Activated CD4-positive, alpha-beta memory T cell treated with anti-CD3 and anti-CD28 coated beads, Interleukin-2, amount 10 ng/mL, durations not matched to agents 7 days and 5 days (primary cell): Measurements from ENCODE around the gene ENTPD7. TPM values are rescaled to one million over a fixed set of nuclear protein-coding genes. Genes with fewer than 3 reads are reported as not detected.
"Not testable (repeated sequence)": the region's sequence is repeated elsewhere in the genome, so short reads cannot be mapped to it uniquely, and the experiment has no call there.

ENCODE experiments used
- CTCF ChIA-PET: fragments of 350-600 bp; sonication (Branson Sonifier 250); formaldehyde crosslinking; loops from one replicate; lab custom pipeline; 2021; ENCODE audit warnings: antibody characterized with exemption, inconsistent platforms; lab: Charles Lee
- POLR2A ChIA-PET: fragments of 350-600 bp; sonication (Branson Sonifier 250); formaldehyde crosslinking; loops from one replicate; lab custom pipeline; 2021; ENCODE audit warnings: antibody characterized with exemption; lab: Charles Lee
- DNase-seq: peaks from one replicate; pipeline ENCODE4 v3.0.0-alpha.2; 2020
- H3K27ac Mint-ChIP-seq: one replicate; pipeline ENCODE4 v1.8.0; 2021; ENCODE audit warnings: mild to moderate bottlenecking, mixed read lengths
- H3K27me3 Mint-ChIP-seq: one replicate; pipeline ENCODE4 v1.8.0; 2021; ENCODE audit warnings: mixed read lengths
- H3K36me3 Mint-ChIP-seq: one replicate; pipeline ENCODE4 v1.8.0; 2021; ENCODE audit warnings: low read depth, mixed read lengths
- H3K4me1 Mint-ChIP-seq: one replicate; pipeline ENCODE4 v1.8.0; 2021; ENCODE audit warnings: mixed read lengths
- H3K4me3 Mint-ChIP-seq: one replicate; pipeline ENCODE4 v1.8.0; 2021; ENCODE audit warnings: mild to moderate bottlenecking, mixed read lengths
- H3K9me3 Mint-ChIP-seq: one replicate; pipeline ENCODE4 v1.8.0; 2021; ENCODE audit warnings: mixed read lengths
- total RNA-seq, 2 experiments: library from RNA; stranded (reverse); gene quantifications; one replicate each; pipeline ENCODE4 v1.2.3, GENCODE V29; 2021

ENTPD7 gene
- total RNA-seq, 2 experiments from 2014 or later = 4.1 to 4.3 TPM

DNA sequence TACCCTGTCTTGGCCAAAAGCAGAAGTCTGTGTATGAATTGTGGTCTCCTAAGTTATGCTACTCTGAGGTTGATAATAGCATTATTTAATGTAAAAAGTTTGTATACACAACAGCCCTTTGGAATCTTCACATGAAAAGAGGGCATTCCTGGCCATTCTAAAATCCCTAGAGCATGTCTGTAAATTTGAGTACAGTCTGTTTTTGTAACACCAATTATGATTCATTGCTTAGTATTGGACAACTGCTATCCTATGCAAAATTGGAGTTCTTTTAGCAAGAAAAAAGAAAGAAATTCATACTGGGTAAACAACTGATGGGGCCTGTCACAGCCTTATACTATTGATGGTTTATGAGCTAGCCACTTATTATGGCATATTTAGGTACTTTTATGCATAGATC is 82.9 kb downstream of the ENTPD7 start:
- CTCF ChIA-PET = interaction anchor here (3.1 kb wide), 1 partner anchor 10 kb away, joined by 15 read pairs; the partner anchor contains the start of genes COX15 and CUTC
- peaks cover 16% of the 10 kb centered on the region for H3K9me3 Mint-ChIP-seq
- POLR2A ChIA-PET = interaction anchor here (1.8 to 3.1 kb wide), 2 partner anchors 10 to 11 kb away, joined by 4 to 18 read pairs; partner anchors contain the start of genes COX15 and CUTC

GRCh38 chr10:99742701-99743100 is 83.4 kb downstream of the ENTPD7 start:
- peaks cover 6% of the 10 kb centered on the region for H3K4me1 Mint-ChIP-seq
- no peak overlapping the region for H3K4me3 Mint-ChIP-seq
- no peak overlapping the region for H3K27ac Mint-ChIP-seq
- H3K27me3 Mint-ChIP-seq = no peaks in the 10 kb centered on the region
- peaks cover 69% of the 10 kb centered on the region for H3K36me3 Mint-ChIP-seq
- ChIA-PET POLR2A (interaction anchor here (1.8 kb wide), 1 partner anchor 10 kb away, joined by 5 read pairs; the partner anchor contains the start of gene CUTC), CTCF (interaction anchor here (1.2 to 3.1 kb wide), 2 partner anchors 10 to 303 kb away, joined by 3 to 15 read pairs; partner anchors contain the start of genes COX15 and CUTC)
- no peak for DNase-seq
- peaks cover 16% of the 10 kb centered on the region for H3K9me3 Mint-ChIP-seq

More for the DNA sequence above, 82.9 kb downstream of the ENTPD7 start:
- no peaks in the 10 kb centered on the region for H3K27me3 Mint-ChIP-seq
- peaks cover 73% of the 10 kb centered on the region for H3K36me3 Mint-ChIP-seq
- DNase-seq = no peak
- H3K4me3 Mint-ChIP-seq = no peak overlapping the region
- peaks cover 7% of the 10 kb centered on the region for H3K4me1 Mint-ChIP-seq
- no peak overlapping the region for H3K27ac Mint-ChIP-seq

DNA sequence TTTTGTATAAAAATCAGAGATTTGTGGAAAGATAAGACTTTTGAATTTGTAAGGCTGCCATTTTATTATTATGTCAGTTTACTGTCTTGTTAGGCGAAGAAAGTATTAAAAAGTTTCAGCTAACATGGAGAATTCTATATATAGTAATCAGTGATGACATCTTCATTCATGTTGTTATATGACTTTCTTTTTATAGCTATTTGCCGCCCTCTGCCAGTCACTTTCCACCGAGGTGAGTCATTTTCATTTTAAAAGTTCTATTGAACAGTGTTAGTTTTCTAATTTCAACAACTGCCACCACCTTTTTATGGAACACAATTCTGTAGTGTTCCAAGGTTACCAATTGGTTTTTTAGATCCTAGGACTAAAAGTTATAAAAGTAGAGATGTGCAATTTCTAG is 84.5 kb downstream of the ENTPD7 start:
- H3K9me3 Mint-ChIP-seq = peaks cover 16% of the 10 kb centered on the region
- H3K4me3 Mint-ChIP-seq = no peak overlapping the region
- POLR2A ChIA-PET = interaction anchor here (1.8 kb wide), 1 partner anchor 11 kb away, joined by 5 read pairs; the partner anchor contains the start of gene CUTC
- no peak overlapping the region for H3K27ac Mint-ChIP-seq
- DNase-seq = no peak
- peaks cover 6% of the 10 kb centered on the region for H3K4me1 Mint-ChIP-seq
- no peaks in the 10 kb centered on the region for H3K27me3 Mint-ChIP-seq
- CTCF ChIA-PET = interaction anchor here (1.2 to 3.1 kb wide), 2 partner anchors 11 to 302 kb away, joined by 3 to 15 read pairs; partner anchors contain the start of genes COX15 and CUTC
- peaks cover 65% of the 10 kb centered on the region for H3K36me3 Mint-ChIP-seq

- H3K4me3 Mint-ChIP-seq, H3K9me3 Mint-ChIP-seq, H3K27me3 Mint-ChIP-seq, DNase-seq, CTCF ChIA-PET, POLR2A ChIA-PET, H3K27ac Mint-ChIP-seq, H3K4me1 Mint-ChIP-seq: not testable (repeated sequence)
- peaks cover 52% of the 10 kb centered on the region for H3K36me3 Mint-ChIP-seq
Measured at GRCh38 chr10:99746166-99746565, 86.9 kb downstream of the ENTPD7 start.

DNA sequence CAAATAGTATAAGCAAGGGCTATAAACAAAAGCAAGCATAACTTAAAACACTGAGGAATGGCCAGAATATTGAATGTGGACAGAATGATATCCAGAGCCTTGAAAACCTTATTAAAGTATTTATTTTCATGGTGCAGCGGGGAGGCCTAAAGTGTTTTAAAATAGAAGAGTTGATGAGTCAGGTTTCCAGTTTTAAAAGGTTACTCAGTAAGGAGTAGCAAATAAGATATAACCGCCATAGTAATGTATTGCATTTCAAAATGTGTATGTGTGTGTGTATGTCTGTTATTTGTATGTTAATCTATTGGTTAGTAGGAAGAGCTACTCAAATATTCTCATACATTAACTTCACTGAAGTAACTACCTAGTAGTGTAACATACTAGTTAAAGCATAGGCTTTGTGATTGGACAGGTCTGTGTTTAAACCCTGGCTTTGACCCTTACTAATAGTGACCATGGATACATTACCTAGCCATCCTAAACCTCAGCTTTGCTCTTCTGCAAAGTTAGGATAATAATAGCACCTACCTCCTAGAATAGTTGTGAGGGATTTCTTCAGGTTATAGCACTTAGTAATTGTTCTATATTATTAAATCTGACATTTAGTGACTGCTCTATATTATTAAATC is 89.6 kb downstream of the ENTPD7 start:
- Mint-ChIP-seq H3K9me3 (no peaks in the 10 kb centered on the region), H3K4me3 (no peak overlapping the region), H3K4me1 (no peaks in the 10 kb centered on the region), H3K27ac (no peak overlapping the region), H3K27me3 (no peaks in the 10 kb centered on the region), H3K36me3 (peaks cover 37% of the 10 kb centered on the region)
- DNase-seq = no peak
- ChIA-PET POLR2A (no interaction called here), CTCF (interaction anchor here (1.0 kb wide), 1 partner anchor 17 kb away, joined by 3 read pairs; no protein-coding TSS in a partner anchor)

DNA sequence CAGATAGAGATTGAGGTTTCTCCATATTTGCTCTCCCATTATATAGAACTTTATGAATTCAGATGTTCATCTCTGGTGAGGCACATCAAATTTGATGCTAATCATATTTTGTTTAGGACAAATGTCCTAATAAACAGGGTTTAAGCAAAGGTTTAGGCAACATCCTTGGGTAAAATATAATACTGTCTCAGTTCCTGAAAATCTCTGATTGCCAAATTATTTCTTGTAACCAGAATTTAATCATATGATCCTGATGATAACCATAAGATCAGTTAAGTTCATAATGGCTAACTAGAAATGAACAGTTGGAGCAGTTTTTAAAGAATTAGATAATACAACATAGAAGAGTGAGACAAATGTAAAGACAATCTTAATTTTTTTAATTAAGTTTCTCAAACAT is 91.3 kb downstream of the ENTPD7 start:
- Mint-ChIP-seq H3K36me3 (peaks cover 39% of the 10 kb centered on the region), H3K9me3 (no peaks in the 10 kb centered on the region), H3K4me3 (no peak overlapping the region), H3K4me1 (no peaks in the 10 kb centered on the region), H3K27me3 (no peaks in the 10 kb centered on the region), H3K27ac (no peak overlapping the region)
- POLR2A ChIA-PET = no interaction called here
- no peak for DNase-seq
- CTCF ChIA-PET = no interaction called here

- H3K27me3 Mint-ChIP-seq = no peaks in the 10 kb centered on the region
Measured at GRCh38 chr10:99754670-99755069, 95.4 kb downstream of the ENTPD7 start.

More at GRCh38 chr10:99754670-99755069, 95.4 kb downstream of the ENTPD7 start:
- no peak for DNase-seq
- H3K4me1 Mint-ChIP-seq = no peaks in the 10 kb centered on the region
- H3K36me3 Mint-ChIP-seq = peaks cover 53% of the 10 kb centered on the region
- POLR2A ChIA-PET = no interaction called here
- CTCF ChIA-PET = no interaction called here
- no peak overlapping the region for H3K27ac Mint-ChIP-seq
- H3K4me3 Mint-ChIP-seq = no peak overlapping the region
- H3K9me3 Mint-ChIP-seq = no peaks in the 10 kb centered on the region

Other genes starting within 250 kb of the ENTPD7 start
- 10 to 100 TPM; 36.0 to 36.9 TPM for gene GOT1, start 228.9 kb upstream of the ENTPD7 start, total RNA-seq
- gene NKX2-3, start 126.6 kb upstream of the ENTPD7 start, total RNA-seq = not detected
- 10 to 100 TPM; 66.7 to 67.9 TPM for gene SLC25A28, start 39.1 kb upstream of the ENTPD7 start, total RNA-seq
- 10 to 100 TPM; 38.5 to 39.0 TPM for gene COX15, start 72.6 kb downstream of the ENTPD7 start, total RNA-seq
- 10 to 100 TPM; 25.6 to 28.2 TPM for gene CUTC, start 72.7 kb downstream of the ENTPD7 start, total RNA-seq
- under 1 TPM; 0.73 to 0.95 TPM for gene ABCC2, start 123.1 kb downstream of the ENTPD7 start, total RNA-seq